A673 (cell line): Measurements from ENCODE around the gene GJA10. TPM values are rescaled to one million over a fixed set of nuclear protein-coding genes. Genes with fewer than 3 reads are reported as not detected.
A peak's percentile ranks its signal among the peaks of the same experiment; 100 is the strongest.

Experiments used
- BruUV-seq: library from RNA; stranded (reverse); fragments of 400-500 nt; replicated peaks from 2 replicates; lab custom pipeline; 2021; lab: Mats Ljungman, UMichigan
- CTCF ChIA-PET: fragments of 300-600 bp; sonication (Branson Sonifier 250); formaldehyde crosslinking; loops from one replicate; lab custom pipeline; 2022; ENCODE audit warnings: antibody characterized with exemption; lab: Charles Lee
- POLR2A ChIA-PET: fragments of 300-600 bp; sonication (Branson Sonifier 250); formaldehyde crosslinking; loops from one replicate; lab custom pipeline; 2022; ENCODE audit warnings: antibody characterized with exemption; ENCODE audit not compliant: low non-redundant PET; lab: Charles Lee
- DNase-seq: peaks from one replicate; pipeline ENCODE4 v3.0.0-alpha.2; 2015; ENCODE audit warnings: low spot score
- H3K27ac ChIP-seq: fragments of 200-600 bp; sonication (generic); 2 replicates; pipeline ENCODE4 v1.5.1; 2016; ENCODE audit warnings: mixed run types, low read depth, mild to moderate bottlenecking, mixed read lengths, antibody characterized with exemption, low read length; ENCODE audit not compliant: poor library complexity, severe bottlenecking
- H3K27me3 ChIP-seq: fragments of 200-600 bp; sonication (generic); replicated peaks from 2 replicates; pipeline ENCODE4 v1.6.1; 2017; ENCODE audit warnings: mixed run types, low read depth, mild to moderate bottlenecking, mixed read lengths, antibody characterized with exemption, low read length; ENCODE audit not compliant: insufficient read depth, poor library complexity
- H3K36me3 ChIP-seq: fragments of 200-600 bp; sonication (generic); 2 replicates; pipeline ENCODE4 v1.6.1; 2016; ENCODE audit warnings: mixed run types, mild to moderate bottlenecking, mixed read lengths, antibody characterized with exemption, low read length; ENCODE audit not compliant: insufficient read depth, poor library complexity, severe bottlenecking
- H3K4me1 ChIP-seq: fragments of 200-600 bp; sonication (generic); 2 replicates; pipeline ENCODE4 v1.6.1; 2017; ENCODE audit warnings: mixed run types, mild to moderate bottlenecking, mixed read lengths, antibody characterized with exemption, low read length; ENCODE audit not compliant: insufficient read depth, poor library complexity, severe bottlenecking
- H3K4me3 ChIP-seq: fragments of 200-600 bp; sonication (generic); 2 replicates; pipeline ENCODE4 v1.5.1; 2016; ENCODE audit warnings: low read depth, mixed run types, mild to moderate bottlenecking, mixed read lengths, low read length; ENCODE audit not compliant: poor library complexity, severe bottlenecking
- H3K9me3 ChIP-seq: fragments of 200-600 bp; sonication (generic); 2 replicates; pipeline ENCODE4 v1.6.1; 2016; ENCODE audit warnings: mixed run types, low read depth, mild to moderate bottlenecking, mixed read lengths, antibody characterized with exemption, low read length; ENCODE audit not compliant: poor library complexity, severe bottlenecking
- EZH2 ChIP-seq: fragments of 200-600 bp; sonication (generic); IDR thresholded peaks from 2 replicates; pipeline ENCODE4 v1.6.1; 2017; ENCODE audit warnings: borderline replicate concordance, low read depth, mild to moderate bottlenecking, mixed read lengths, antibody characterized with exemption, low read length; ENCODE audit not compliant: poor library complexity, severe bottlenecking
- intact Hi-C: fragments of 100-400 bp; cut with micrococcal nuclease; formaldehyde crosslinking; loops from one replicate; pipeline ENCODE4 v1.10.0; 2022; ENCODE audit not compliant: unreplicated experiment
- total RNA-seq: library from RNA; stranded (reverse); gene quantifications from 2 replicates; pipeline ENCODE4 v1.2.3, GENCODE V29; 2021
- TF ChIP-seq, protein P1 (sequence below): fragments of 300-800, 200-600 bp; sonication (generic); conservative IDR thresholded peaks from 2 replicates; pipeline ENCODE4 v1.5.1; 2017; ENCODE audit warnings: low read depth, mild to moderate bottlenecking, antibody characterized with exemption, low read length, moderate library complexity, mixed read lengths

Gene GJA10
- total RNA-seq, 1 experiment from 2014 or later, result not detected

DNA sequence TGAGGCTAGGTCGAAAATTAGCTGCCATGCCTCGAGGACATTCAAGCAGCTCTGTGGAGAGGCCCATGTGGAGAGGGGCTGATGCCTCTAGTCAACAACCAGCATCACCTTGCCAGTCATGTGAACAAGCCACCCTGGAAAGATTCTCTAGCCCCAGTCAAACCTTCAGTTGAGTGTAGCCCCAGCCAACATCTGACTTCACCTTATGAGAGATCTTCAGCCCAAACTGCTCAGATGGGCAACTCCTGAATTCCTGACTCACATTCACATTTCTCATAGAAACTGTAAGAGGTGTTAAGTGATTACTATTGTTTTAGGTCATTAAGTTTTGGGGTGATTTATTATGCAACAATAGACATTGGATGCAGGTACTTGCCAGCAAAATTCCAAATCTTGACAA lies 44.9 kb downstream of the GJA10 start:
- no peaks in the 10 kb centered on the region for H3K4me1 ChIP-seq
- H3K9me3 ChIP-seq, result no peaks in the 10 kb centered on the region
- no TSS peak for BruUV-seq
- intact Hi-C loops, result no loop called here
- H3K27ac ChIP-seq, result no peak overlapping the region
- ChIA-PET CTCF (no interaction called here), POLR2A (no interaction called here)
- DNase-seq, result no peak
- TF ChIP-seq EZH2, result no peak
- TF ChIP-seq, protein P1, sequence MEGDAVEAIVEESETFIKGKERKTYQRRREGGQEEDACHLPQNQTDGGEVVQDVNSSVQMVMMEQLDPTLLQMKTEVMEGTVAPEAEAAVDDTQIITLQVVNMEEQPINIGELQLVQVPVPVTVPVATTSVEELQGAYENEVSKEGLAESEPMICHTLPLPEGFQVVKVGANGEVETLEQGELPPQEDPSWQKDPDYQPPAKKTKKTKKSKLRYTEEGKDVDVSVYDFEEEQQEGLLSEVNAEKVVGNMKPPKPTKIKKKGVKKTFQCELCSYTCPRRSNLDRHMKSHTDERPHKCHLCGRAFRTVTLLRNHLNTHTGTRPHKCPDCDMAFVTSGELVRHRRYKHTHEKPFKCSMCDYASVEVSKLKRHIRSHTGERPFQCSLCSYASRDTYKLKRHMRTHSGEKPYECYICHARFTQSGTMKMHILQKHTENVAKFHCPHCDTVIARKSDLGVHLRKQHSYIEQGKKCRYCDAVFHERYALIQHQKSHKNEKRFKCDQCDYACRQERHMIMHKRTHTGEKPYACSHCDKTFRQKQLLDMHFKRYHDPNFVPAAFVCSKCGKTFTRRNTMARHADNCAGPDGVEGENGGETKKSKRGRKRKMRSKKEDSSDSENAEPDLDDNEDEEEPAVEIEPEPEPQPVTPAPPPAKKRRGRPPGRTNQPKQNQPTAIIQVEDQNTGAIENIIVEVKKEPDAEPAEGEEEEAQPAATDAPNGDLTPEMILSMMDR, result no peak
- no peaks in the 10 kb centered on the region for H3K36me3 ChIP-seq
- H3K4me3 ChIP-seq, result no peak overlapping the region
- H3K27me3 ChIP-seq, result no peaks in the 10 kb centered on the region

DNA sequence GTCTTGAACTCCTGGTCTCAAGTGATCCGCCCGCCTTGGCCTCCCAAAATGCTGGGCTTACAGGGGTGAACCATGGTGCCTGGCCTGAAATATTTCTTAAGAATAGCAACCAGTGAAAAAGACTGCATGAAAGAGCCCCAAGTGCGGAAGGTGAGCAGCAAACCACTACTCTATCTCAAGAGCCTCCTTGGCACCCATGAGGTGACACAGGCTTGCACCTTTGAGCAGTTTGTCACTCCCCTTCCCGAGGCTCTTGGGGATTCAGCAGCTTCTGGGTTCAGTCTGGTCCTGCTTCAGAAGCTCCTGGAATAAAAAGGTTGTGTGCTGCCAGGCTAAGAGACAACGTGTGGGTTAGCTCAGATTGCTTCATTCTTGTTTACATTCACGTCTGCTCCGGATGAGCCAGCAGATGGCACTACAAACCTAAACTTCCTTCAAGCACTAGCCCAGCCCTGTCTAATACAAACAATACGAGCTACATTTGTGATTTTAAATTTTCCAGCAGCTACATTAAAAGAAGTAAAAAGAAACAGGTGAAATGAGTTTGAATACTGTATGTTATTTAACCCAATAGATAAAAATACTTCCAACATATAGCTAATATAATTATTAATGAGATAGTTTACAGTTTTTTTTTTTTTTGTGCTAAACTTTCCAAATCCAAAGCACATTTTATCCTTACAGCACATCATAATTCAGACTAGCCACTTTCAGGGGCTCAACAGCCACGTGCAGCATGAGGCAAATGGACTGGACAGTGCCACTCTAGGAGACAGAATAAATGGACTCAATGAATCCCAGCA lies 46.2 kb downstream of the GJA10 start:
- TF ChIP-seq, protein P1, result peak; percentile 81
- TF ChIP-seq EZH2, result no peak
- intact Hi-C loops, result loop anchor here (1.0 to 10.0 kb wide), 3 partner anchors 354 to 539 kb away; partner anchors contain the start of gene BACH2
- BruUV-seq, result no TSS peak
- DNase-seq, result peak; percentile 82
- POLR2A ChIA-PET, result no interaction called here
- CTCF ChIA-PET, result interaction anchor here (0.6 to 1.5 kb wide), 15 partner anchors 25 to 647 kb away, joined by 3 to 36 read pairs (median 4); no protein-coding TSS in a partner anchor
- Histone ChIP-seq H3K4me3 (no peak overlapping the region), H3K9me3 (no peaks in the 10 kb centered on the region), H3K4me1 (no peaks in the 10 kb centered on the region), H3K27me3 (no peaks in the 10 kb centered on the region), H3K36me3 (no peaks in the 10 kb centered on the region), H3K27ac (no peak overlapping the region)

DNA sequence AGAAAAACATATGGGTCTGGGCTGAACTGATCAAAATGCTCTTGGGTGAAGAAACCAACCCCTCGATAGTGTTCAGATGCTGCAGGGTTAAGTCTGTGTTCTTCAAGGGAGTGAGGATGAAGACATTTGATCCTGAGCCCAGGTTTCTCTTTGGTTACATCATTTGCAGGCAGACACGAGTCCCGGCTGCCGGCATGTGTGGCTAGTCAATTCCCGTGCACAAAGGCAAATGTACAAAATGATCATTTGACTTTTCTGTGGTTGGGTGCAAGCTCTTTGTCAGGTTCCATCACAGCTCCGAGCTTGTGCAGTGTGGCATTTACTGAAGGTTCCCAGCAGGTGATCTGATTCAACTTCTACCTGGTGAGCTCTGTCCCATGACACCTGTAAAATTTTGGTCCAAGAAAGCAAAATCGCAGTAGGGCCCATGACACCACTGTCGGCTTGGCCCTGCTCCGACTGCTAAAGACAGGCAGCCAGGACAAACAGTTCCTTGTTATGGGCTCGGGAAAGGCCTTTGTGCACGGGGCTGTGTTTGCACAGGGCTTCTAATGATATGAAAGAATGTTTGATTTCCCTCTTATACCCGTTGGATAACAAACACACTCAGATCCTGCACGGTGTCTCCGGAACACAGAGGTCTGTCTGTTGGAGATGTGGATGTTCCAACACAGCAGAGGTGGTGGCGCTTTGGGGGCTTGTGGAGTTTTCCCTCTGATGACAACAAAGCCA lies 46.9 kb downstream of the GJA10 start:
- no peak for DNase-seq
- ChIA-PET POLR2A (no interaction called here), CTCF (interaction anchor here (1.1 to 1.5 kb wide), 11 partner anchors 25 to 633 kb away, joined by 3 to 36 read pairs (median 4); no protein-coding TSS in a partner anchor)
- BruUV-seq, result no TSS peak
- TF ChIP-seq, protein P1, result no peak
- TF ChIP-seq EZH2, result no peak
- intact Hi-C loops, result loop anchor here (2.0 to 10.0 kb wide), 2 partner anchors 354 to 452 kb away; partner anchors contain the start of gene BACH2
- Histone ChIP-seq H3K9me3 (no peaks in the 10 kb centered on the region), H3K4me3 (no peak overlapping the region), H3K36me3 (no peaks in the 10 kb centered on the region), H3K27ac (no peak overlapping the region), H3K27me3 (peaks cover 4% of the 10 kb centered on the region), H3K4me1 (no peaks in the 10 kb centered on the region)
